ENCODE data around the gene ADAM11. TPM values are rescaled to one million over a fixed set of nuclear protein-coding genes. Genes with fewer than 3 reads are reported as not detected.
"Not testable (repeated sequence)": the region's sequence is repeated elsewhere in the genome, so short reads cannot be mapped to it uniquely, and the experiment has no call there.

ADAM11 gene
- polyA plus RNA-seq, 1 donor (not counting 4 experiments of a cell fraction or from before 2014, with no cell fraction given), result 0.03 TPM

DNA sequence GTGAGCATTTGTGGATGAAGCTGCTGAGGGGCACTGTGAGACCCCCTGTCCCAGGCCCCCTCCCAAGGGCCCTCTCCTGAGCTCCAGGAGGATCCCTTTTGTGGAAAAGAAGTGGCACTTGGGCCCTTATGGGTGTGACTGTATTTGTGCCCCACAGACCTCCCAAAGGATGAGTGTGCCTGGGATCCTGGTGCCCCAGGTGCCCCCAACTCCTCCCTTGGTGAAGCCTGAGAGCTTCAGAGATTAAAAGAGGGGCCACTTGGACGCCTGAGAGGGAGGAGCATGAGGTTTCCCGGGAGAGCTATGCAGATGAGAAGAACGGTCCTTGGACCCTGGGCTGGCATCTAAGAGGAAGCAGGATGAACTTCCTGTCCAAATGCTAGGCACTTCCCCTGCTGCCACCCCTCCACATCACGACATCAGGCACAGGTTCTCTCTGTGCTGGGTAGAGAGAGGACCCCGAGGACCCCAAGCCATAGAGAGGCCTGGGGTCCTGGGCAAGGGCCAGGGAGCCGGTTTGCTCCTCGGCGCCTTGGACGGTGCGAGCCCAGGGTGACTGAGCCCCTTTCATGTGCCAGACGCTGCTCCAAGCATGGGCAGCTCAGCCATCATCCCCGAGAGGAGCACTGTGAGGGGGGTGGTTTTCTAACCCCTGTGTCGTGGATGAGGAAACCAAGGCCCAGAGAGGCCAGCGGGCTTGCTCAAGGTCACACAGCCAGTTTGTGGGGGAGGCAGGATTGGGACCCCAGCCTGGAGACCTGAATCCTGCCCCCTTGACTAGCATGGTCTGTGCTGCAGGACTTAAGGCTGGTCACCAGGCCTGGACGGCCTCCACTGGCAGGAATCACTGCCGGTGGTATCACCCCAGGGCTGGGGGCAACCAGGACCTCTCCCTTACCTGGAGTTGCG, 5.6 kb upstream of the ADAM11 start:
- FAIRE-seq, result no peak
- dilution Hi-C loops (cut with MboI; ENCODE audit: extremely low pct_ligation_motif_present, low sequenced_read_pairs), result no loop called here
- Histone ChIP-seq H3K9me3 (ENCODE audit: control insufficient read depth, low read depth, low read length) (no peaks in the 10 kb centered on the region), H3K9ac (ENCODE audit: control insufficient read depth, extremely low read depth, insufficient read depth, low read length) (no peak overlapping the region), H3K9me1 (ENCODE audit: control insufficient read depth, extremely low read depth, insufficient read depth, low read length) (no peaks in the 10 kb centered on the region), H3K36me3 (ENCODE audit: control insufficient read depth in 2 of 2, extremely low read depth in 1 of 2, insufficient read depth in 2 of 2, low read length in 2 of 2) (peaks cover 0 to 12% of the 10 kb centered on the region in 2 experiments), H2AFZ (ENCODE audit: control insufficient read depth, low read length) (no peak overlapping the region), H3K27ac (ENCODE audit: control insufficient read depth, insufficient read depth, low read length) (no peak overlapping the region), H3K4me2 (ENCODE audit: control insufficient read depth, extremely low read depth, insufficient read depth, low read depth, low read length) (no peak overlapping the region), H3K79me2 (ENCODE audit: control insufficient read depth, insufficient read depth, low read length) (no peaks in the 10 kb centered on the region), H3K27me3 (ENCODE audit: control insufficient read depth, extremely low read depth, insufficient read depth, low read length) (peaks cover 11% of the 10 kb centered on the region), H4K20me1 (ENCODE audit: control insufficient read depth, extremely low read depth, insufficient read depth, low read length) (no peaks in the 10 kb centered on the region), H3K4me1 (ENCODE audit: control insufficient read depth, extremely low read depth, insufficient read depth, low read length) (no peaks in the 10 kb centered on the region), H3K4me3 (ENCODE audit: control insufficient read depth in 2 of 3, extremely low read depth in 1 of 3, insufficient read depth in 2 of 3, low read depth in 1 of 3, low read length in 3 of 3) (no peak overlapping the region)
- TF ChIP-seq, protein P1, sequence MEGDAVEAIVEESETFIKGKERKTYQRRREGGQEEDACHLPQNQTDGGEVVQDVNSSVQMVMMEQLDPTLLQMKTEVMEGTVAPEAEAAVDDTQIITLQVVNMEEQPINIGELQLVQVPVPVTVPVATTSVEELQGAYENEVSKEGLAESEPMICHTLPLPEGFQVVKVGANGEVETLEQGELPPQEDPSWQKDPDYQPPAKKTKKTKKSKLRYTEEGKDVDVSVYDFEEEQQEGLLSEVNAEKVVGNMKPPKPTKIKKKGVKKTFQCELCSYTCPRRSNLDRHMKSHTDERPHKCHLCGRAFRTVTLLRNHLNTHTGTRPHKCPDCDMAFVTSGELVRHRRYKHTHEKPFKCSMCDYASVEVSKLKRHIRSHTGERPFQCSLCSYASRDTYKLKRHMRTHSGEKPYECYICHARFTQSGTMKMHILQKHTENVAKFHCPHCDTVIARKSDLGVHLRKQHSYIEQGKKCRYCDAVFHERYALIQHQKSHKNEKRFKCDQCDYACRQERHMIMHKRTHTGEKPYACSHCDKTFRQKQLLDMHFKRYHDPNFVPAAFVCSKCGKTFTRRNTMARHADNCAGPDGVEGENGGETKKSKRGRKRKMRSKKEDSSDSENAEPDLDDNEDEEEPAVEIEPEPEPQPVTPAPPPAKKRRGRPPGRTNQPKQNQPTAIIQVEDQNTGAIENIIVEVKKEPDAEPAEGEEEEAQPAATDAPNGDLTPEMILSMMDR (optimal IDR thresholded peaks at IDR 0.05 in 1 of 3, IDR thresholded peaks at IDR 0.05 in 1 of 3, conservative IDR thresholded peaks at IDR 0.05 in 1 of 3; ENCODE audit: extremely low read depth in 1 of 3, insufficient read depth in 2 of 3, low read length in 3 of 3), result no peak
- TF ChIP-seq EZH2 (IDR thresholded peaks at IDR 0.05; ENCODE audit: low read length), result no peak
- DNase-seq (ENCODE audit: low read depth, low spot score), result no peak

DNA sequence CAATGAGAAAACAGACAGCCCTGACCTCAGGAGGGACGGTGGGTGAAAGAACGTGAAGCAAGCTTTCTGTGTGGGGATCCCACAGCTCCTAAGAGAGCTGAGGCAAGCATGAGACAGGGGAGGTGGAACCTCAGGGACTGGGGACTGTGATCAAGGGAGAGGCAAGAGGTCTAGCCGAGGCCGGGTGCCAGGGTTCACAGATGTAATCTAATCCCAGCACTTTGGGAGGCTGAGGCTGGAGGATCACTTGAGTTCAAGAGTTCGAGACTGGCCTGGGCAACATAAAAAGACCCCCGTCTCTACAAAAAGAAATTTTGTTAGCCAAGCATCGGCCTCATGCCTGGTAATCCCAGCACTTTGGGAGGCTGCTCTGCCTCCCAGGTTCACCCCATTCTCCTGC, 4.5 kb upstream of the ADAM11 start:
- H3K79me2 ChIP-seq (ENCODE audit: control insufficient read depth, insufficient read depth, low read length), result no peaks in the 10 kb centered on the region
- peaks cover 0 to 7% of the 10 kb centered on the region in 2 experiments for H3K36me3 ChIP-seq (ENCODE audit: control insufficient read depth in 2 of 2, extremely low read depth in 1 of 2, insufficient read depth in 2 of 2, low read length in 2 of 2)
- H2AFZ ChIP-seq (ENCODE audit: control insufficient read depth, low read length), result no peak overlapping the region
- no peak overlapping the region for H3K27ac ChIP-seq (ENCODE audit: control insufficient read depth, insufficient read depth, low read length)
- FAIRE-seq (no peak), DNase-seq (ENCODE audit: low read depth, low spot score) (no peak)
- H3K4me1 ChIP-seq (ENCODE audit: control insufficient read depth, extremely low read depth, insufficient read depth, low read length), result no peaks in the 10 kb centered on the region
- H4K20me1 ChIP-seq (ENCODE audit: control insufficient read depth, extremely low read depth, insufficient read depth, low read length), result no peaks in the 10 kb centered on the region
- no peak overlapping the region for H3K4me2 ChIP-seq (ENCODE audit: control insufficient read depth, extremely low read depth, insufficient read depth, low read depth, low read length)
- peaks cover 17% of the 10 kb centered on the region for H3K27me3 ChIP-seq (ENCODE audit: control insufficient read depth, extremely low read depth, insufficient read depth, low read length)
- no peak overlapping the region for H3K4me3 ChIP-seq (ENCODE audit: control insufficient read depth in 2 of 3, extremely low read depth in 1 of 3, insufficient read depth in 2 of 3, low read depth in 1 of 3, low read length in 3 of 3)
- H3K9me1 ChIP-seq (ENCODE audit: control insufficient read depth, extremely low read depth, insufficient read depth, low read length), result no peaks in the 10 kb centered on the region
- no peaks in the 10 kb centered on the region for H3K9me3 ChIP-seq (ENCODE audit: control insufficient read depth, low read depth, low read length)
- dilution Hi-C loops (cut with MboI; ENCODE audit: extremely low pct_ligation_motif_present, low sequenced_read_pairs), result no loop called here
- no peak overlapping the region for H3K9ac ChIP-seq (ENCODE audit: control insufficient read depth, extremely low read depth, insufficient read depth, low read length)
- TF ChIP-seq EZH2 (IDR thresholded peaks at IDR 0.05; ENCODE audit: low read length), result no peak
- TF ChIP-seq, protein P1 (optimal IDR thresholded peaks at IDR 0.05 in 1 of 3, IDR thresholded peaks at IDR 0.05 in 1 of 3, conservative IDR thresholded peaks at IDR 0.05 in 1 of 3; ENCODE audit: extremely low read depth in 1 of 3, insufficient read depth in 2 of 3, low read length in 3 of 3), result no peak

DNA sequence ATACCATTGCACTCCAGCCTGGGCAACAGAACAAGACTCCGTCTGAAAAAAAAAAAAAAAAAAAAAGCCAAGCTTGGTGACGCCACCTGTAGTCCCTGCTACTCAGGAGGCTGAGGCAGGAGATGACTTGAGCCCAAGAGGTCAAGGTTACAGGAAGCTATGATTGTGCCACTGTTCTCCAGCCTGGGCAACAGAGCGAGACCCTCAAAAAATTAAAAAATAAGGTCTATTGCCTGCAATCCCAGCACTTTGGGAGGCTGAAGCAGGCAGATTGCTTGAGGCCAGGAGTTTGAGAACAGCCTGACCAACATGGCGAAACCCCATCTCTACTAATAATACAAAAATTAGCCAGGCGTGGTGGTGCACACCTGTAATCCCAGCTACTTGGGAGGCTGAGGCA, 3.6 kb upstream of the ADAM11 start:
- H3K9me3 ChIP-seq (ENCODE audit: control insufficient read depth, low read depth, low read length); H2AFZ ChIP-seq (ENCODE audit: control insufficient read depth, low read length); H4K20me1 ChIP-seq (ENCODE audit: control insufficient read depth, extremely low read depth, insufficient read depth, low read length); H3K9ac ChIP-seq (ENCODE audit: control insufficient read depth, extremely low read depth, insufficient read depth, low read length); H3K36me3 ChIP-seq (ENCODE audit: control insufficient read depth in 2 of 2, extremely low read depth in 1 of 2, insufficient read depth in 2 of 2, low read length in 2 of 2); dilution Hi-C loops (cut with MboI; ENCODE audit: extremely low pct_ligation_motif_present, low sequenced_read_pairs); H3K4me2 ChIP-seq (ENCODE audit: control insufficient read depth, extremely low read depth, insufficient read depth, low read depth, low read length); H3K4me3 ChIP-seq (ENCODE audit: control insufficient read depth in 2 of 3, extremely low read depth in 1 of 3, insufficient read depth in 2 of 3, low read depth in 1 of 3, low read length in 3 of 3); H3K4me1 ChIP-seq (ENCODE audit: control insufficient read depth, extremely low read depth, insufficient read depth, low read length); H3K27ac ChIP-seq (ENCODE audit: control insufficient read depth, insufficient read depth, low read length); H3K79me2 ChIP-seq (ENCODE audit: control insufficient read depth, insufficient read depth, low read length); DNase-seq (ENCODE audit: low read depth, low spot score); FAIRE-seq; H3K9me1 ChIP-seq (ENCODE audit: control insufficient read depth, extremely low read depth, insufficient read depth, low read length): not testable (repeated sequence)
- peaks cover 26% of the 10 kb centered on the region for H3K27me3 ChIP-seq (ENCODE audit: control insufficient read depth, extremely low read depth, insufficient read depth, low read length)
